Small intestine (tissue), 7 donors: Measurements from ENCODE around the gene PLTP. TPM values are rescaled to one million over a fixed set of nuclear protein-coding genes. Genes with fewer than 3 reads are reported as not detected.
"Not testable (repeated sequence)": the region's sequence is repeated elsewhere in the genome, so short reads cannot be mapped to it uniquely, and the experiment has no call there.

Experiments
- DNase-seq, 2 donors: peaks; one replicate each; pipeline versions ENCODE4 v3.0.0 to v3.0.0-alpha.2; 2013
- FAIRE-seq: peaks from 2 replicates; lab custom pipeline; 2012; peaks lifted over from hg19 to GRCh38; lab: Jason Lieb, UNC
- H3K27ac ChIP-seq, 3 donors: one replicate each; pipeline ENCODE4 v1.5.1; 2013; ENCODE audit warnings: low read length in 2 of 3, mild to moderate bottlenecking in 2 of 3, control low read depth in 1 of 3, inconsistent platforms in 1 of 3, low read depth in 1 of 3, moderate library complexity in 1 of 3
- H3K27me3 ChIP-seq, 3 donors: one replicate each; pipeline ENCODE4 v1.6.1; 2013; ENCODE audit warnings: low read length in 3 of 3, inconsistent platforms in 1 of 3; ENCODE audit not compliant: control insufficient read depth in 3 of 3, insufficient read depth in 3 of 3
- H3K36me3 ChIP-seq, 3 donors: one replicate each; pipeline ENCODE4 v1.6.1; 2013; ENCODE audit warnings: low read length in 3 of 3, inconsistent platforms in 1 of 3, low read depth in 1 of 3, mild to moderate bottlenecking in 1 of 3, moderate library complexity in 1 of 3; ENCODE audit not compliant: control insufficient read depth in 3 of 3, insufficient read depth in 2 of 3
- H3K4me1 ChIP-seq, 3 donors: one replicate each; pipeline ENCODE4 v1.6.1; 2013; ENCODE audit warnings: low read length in 2 of 3, inconsistent platforms in 1 of 3, low read depth in 1 of 3, mild to moderate bottlenecking in 1 of 3, moderate library complexity in 1 of 3; ENCODE audit not compliant: control insufficient read depth in 3 of 3, insufficient read depth in 2 of 3
- H3K4me3 ChIP-seq, 3 donors: one replicate each; pipeline ENCODE4 v1.5.1; 2013; ENCODE audit warnings: low read length in 3 of 3, control low read depth in 1 of 3, inconsistent platforms in 1 of 3, low read depth in 1 of 3, mild to moderate bottlenecking in 1 of 3, moderate library complexity in 1 of 3
- H3K9me3 ChIP-seq, 2 donors: one replicate each; pipeline ENCODE4 v1.6.1; 2013; ENCODE audit warnings: low read depth in 1 of 2, low read length in 1 of 2; ENCODE audit not compliant: control insufficient read depth in 2 of 2, insufficient read depth in 1 of 2
- WGBS, 3 donors: extraction: QIAGEN DNeasy Blood & Tissue Kit; methylation state at CpG; one replicate each; pipeline ENCODE4 v1.1.7; 2013; 5-methylcytosine and 5-hydroxymethylcytosine counted together
- polyA plus RNA-seq, 4 donors: library from polyadenylated mRNA; stranded (reverse) in 3 of 4; unstranded in 1 of 4; fragments of 200-250 nt in 3 of 4; fragments of 120-200 nt in 1 of 4; gene quantifications; one replicate each; pipeline versions ENCODE4 v1.2.1 to v1.2.3, GENCODE V29; 2013
- donor health status: healthy with polysubstance abuse.
- donor health status: control.
- donor health status: control.
- donor health status: Bipolar disorder and iron deficiency.
- donor health status: healthy.

The PLTP gene
- polyA plus RNA-seq, 4 donors = 2.0 to 67.4 (median 17.1) TPM

- H3K27me3 ChIP-seq = no peaks in the 10 kb centered on the region
- 91 to 93% (median 91%) methylated on average over 18 to 19 of the region's 19 CpGs for WGBS, 3 donors
- DNase-seq (no peak), FAIRE-seq (no peak)
- H3K4me3 ChIP-seq = no peak overlapping the region
- H3K27ac ChIP-seq = no peak overlapping the region
- H3K4me1 ChIP-seq = peaks cover 0 to 13% (median 0%) of the 10 kb centered on the region in 3 donors
- no peaks in the 10 kb centered on the region for H3K9me3 ChIP-seq
- peaks cover 0 to 52% (median 3%) of the 10 kb centered on the region in 3 donors for H3K36me3 ChIP-seq
These were observed 25.2 kb downstream of the PLTP start for GRCh38 chr20:45886590-45887345.

GRCh38 chr20:45883100-45883469 is 28.9 kb downstream of the PLTP start:
- no peak overlapping the region for H3K4me3 ChIP-seq
- H3K36me3 ChIP-seq = peaks cover 0 to 47% (median 3%) of the 10 kb centered on the region in 3 donors
- WGBS, 3 donors = 71 to 87% (median 78%) methylated on average over 9 of the region's 9 CpGs
- no peak overlapping the region for H3K27ac ChIP-seq
- H3K9me3 ChIP-seq = no peaks in the 10 kb centered on the region
- no peak for FAIRE-seq
- H3K27me3 ChIP-seq = no peaks in the 10 kb centered on the region
- no peak for DNase-seq
- peaks cover 0 to 13% (median 0%) of the 10 kb centered on the region in 3 donors for H3K4me1 ChIP-seq

GRCh38 chr20:45882469-45883099 is 29.4 kb downstream of the PLTP start:
- 74 to 85% (median 80%) methylated on average over 4 of the region's 4 CpGs for WGBS, 3 donors
- no peak overlapping the region for H3K27ac ChIP-seq

GRCh38 chr20:45880988-45881788 is 30.8 kb downstream of the PLTP start, which contains the start of gene ZSWIM1:
TSS of gene ZSWIM1 (plus strand) at chr20:45881227. CDS start at chr20:45882593, 1,366 bp downstream.
- DNase-seq = peak; percentile 99 to 100
- H3K4me1 ChIP-seq = peaks cover 0 to 10% (median 0%) of the 10 kb centered on the region in 3 donors
- H3K27me3 ChIP-seq = no peaks in the 10 kb centered on the region
- peak within 1 kb of the TSS; percentile 66 to 91 (median 77) for H3K27ac ChIP-seq
- peaks cover 3 to 44% (median 8%) of the 10 kb centered on the region in 3 donors for H3K36me3 ChIP-seq
- no peak for FAIRE-seq
- H3K9me3 ChIP-seq = no peaks in the 10 kb centered on the region
- WGBS, 3 donors = 0 to 1% (median 0%) methylated on average over 23 of the region's 23 CpGs
- H3K4me3 ChIP-seq = peak within 1 kb of the TSS; percentile 37 to 73 (median 65)

More at GRCh38 chr20:45882469-45883099, 29.4 kb downstream of the PLTP start:
- H3K9me3 ChIP-seq = no peaks in the 10 kb centered on the region
- no peak overlapping the region for H3K4me3 ChIP-seq
- H3K4me1 ChIP-seq = peaks cover 0 to 13% (median 0%) of the 10 kb centered on the region in 3 donors
- H3K36me3 ChIP-seq = peaks cover 0 to 50% (median 3%) of the 10 kb centered on the region in 3 donors
- no peak for DNase-seq
- no peaks in the 10 kb centered on the region for H3K27me3 ChIP-seq
- no peak for FAIRE-seq

- DNase-seq = no peak
- WGBS, 3 donors = 90 to 94% (median 91%) methylated on average over 13 of the region's 13 CpGs
- Histone ChIP-seq H3K9me3 (no peaks in the 10 kb centered on the region), H3K27ac (no peak overlapping the region), H3K36me3 (peaks cover 0 to 27% (median 8%) of the 10 kb centered on the region in 3 donors), H3K27me3 (no peaks in the 10 kb centered on the region), H3K4me1 (no peaks in the 10 kb centered on the region), H3K4me3 (no peak overlapping the region)
- FAIRE-seq = no peak
These were observed 33.7 kb downstream of the PLTP start for GRCh38 chr20:45878076-45878761.

GRCh38 chr20:45874576-45874975 is 37.4 kb downstream of the PLTP start:
- FAIRE-seq = no peak
- 82 to 85% (median 84%) methylated on average over 4 of the region's 4 CpGs for WGBS, 3 donors
- peaks cover 0 to 23% (median 8%) of the 10 kb centered on the region in 3 donors for H3K36me3 ChIP-seq
- H3K4me1 ChIP-seq = no peaks in the 10 kb centered on the region
- no peaks in the 10 kb centered on the region for H3K9me3 ChIP-seq
- DNase-seq = no peak
- H3K4me3 ChIP-seq = no peak overlapping the region
- no peak overlapping the region for H3K27ac ChIP-seq
- no peaks in the 10 kb centered on the region for H3K27me3 ChIP-seq

GRCh38 chr20:45874104-45874481 is 37.9 kb downstream of the PLTP start:
- not testable (repeated sequence) for DNase-seq, FAIRE-seq
- 93 to 95% (median 94%) methylated on average over 10 of the region's 10 CpGs for WGBS, 3 donors

More at GRCh38 chr20:45874104-45874481, 37.9 kb downstream of the PLTP start:
- H3K4me1 ChIP-seq, H3K27me3 ChIP-seq, H3K9me3 ChIP-seq, H3K27ac ChIP-seq, H3K4me3 ChIP-seq: not testable (repeated sequence)
- peaks cover 0 to 23% (median 8%) of the 10 kb centered on the region in 3 donors for H3K36me3 ChIP-seq
